HG03342 (cell line): ENCODE measurements around the gene MIDN.
"Not testable (repeated sequence)": the region's sequence is repeated elsewhere in the genome, so short reads cannot be mapped to it uniquely, and the experiment has no call there.

Experiments used
- ATAC-seq: cut with Tn5 transposase; IDR thresholded peaks from one replicate; pipeline ENCODE4 v1.9.1; 2021; ENCODE audit warnings: mild to moderate bottlenecking, moderate library complexity; ENCODE audit not compliant: unreplicated experiment

The MIDN gene

GRCh38 chr19:1248139-1248785 lies at the start of gene MIDN:
MIDN (plus strand) TSS chr19:1248583; CDS start chr19:1250297, 1,714 bp downstream.
- peak; percentile 12 for ATAC-seq

- no peak for ATAC-seq
Observed at GRCh38 chr19:1199531-1199930, 48.9 kb upstream of the MIDN start.

GRCh38 chr19:1200614-1201013 lies 47.8 kb upstream of the MIDN start:
- ATAC-seq, result not testable (repeated sequence)

GRCh38 chr19:1205114-1206099 lies 43.0 kb upstream of the MIDN start, which contains the start of gene STK11:
STK11 (plus strand) TSS chr19:1205778; CDS start chr19:1206914, 1,136 bp downstream.
- peak; percentile 86 for ATAC-seq

GRCh38 chr19:1206150-1206863 lies 42.1 kb upstream of the MIDN start:
- ATAC-seq, result no peak

GRCh38 chr19:1206864-1207450 lies 41.4 kb upstream of the MIDN start:
- ATAC-seq, result no peak

- ATAC-seq, result not testable (repeated sequence)
Observed at GRCh38 chr19:1208830-1209229, 39.6 kb upstream of the MIDN start.

- ATAC-seq, result no peak
Observed at GRCh38 chr19:1210227-1210538, 38.2 kb upstream of the MIDN start.

GRCh38 chr19:1211494-1212234 lies 36.7 kb upstream of the MIDN start:
- ATAC-seq, result no peak

- no peak for ATAC-seq
Observed at GRCh38 chr19:1213391-1214286, 34.7 kb upstream of the MIDN start.

GRCh38 chr19:1214299-1214861 lies 34.0 kb upstream of the MIDN start:
- ATAC-seq, result no peak

GRCh38 chr19:1214862-1215731 lies 33.3 kb upstream of the MIDN start:
- ATAC-seq, result no peak

GRCh38 chr19:1216756-1217155 lies 31.6 kb upstream of the MIDN start:
- no peak for ATAC-seq

GRCh38 chr19:1217366-1217765 lies 31.0 kb upstream of the MIDN start:
- no peak for ATAC-seq

GRCh38 chr19:1218751-1219567 lies 29.4 kb upstream of the MIDN start:
- no peak for ATAC-seq

GRCh38 chr19:1219786-1220476 lies 28.5 kb upstream of the MIDN start:
- no peak for ATAC-seq
